ENCODE measurements around the gene DAB2IP.
"Not testable (repeated sequence)": the region's sequence is repeated elsewhere in the genome, so short reads cannot be mapped to it uniquely, and the experiment has no call there.

The DAB2IP gene

DNA sequence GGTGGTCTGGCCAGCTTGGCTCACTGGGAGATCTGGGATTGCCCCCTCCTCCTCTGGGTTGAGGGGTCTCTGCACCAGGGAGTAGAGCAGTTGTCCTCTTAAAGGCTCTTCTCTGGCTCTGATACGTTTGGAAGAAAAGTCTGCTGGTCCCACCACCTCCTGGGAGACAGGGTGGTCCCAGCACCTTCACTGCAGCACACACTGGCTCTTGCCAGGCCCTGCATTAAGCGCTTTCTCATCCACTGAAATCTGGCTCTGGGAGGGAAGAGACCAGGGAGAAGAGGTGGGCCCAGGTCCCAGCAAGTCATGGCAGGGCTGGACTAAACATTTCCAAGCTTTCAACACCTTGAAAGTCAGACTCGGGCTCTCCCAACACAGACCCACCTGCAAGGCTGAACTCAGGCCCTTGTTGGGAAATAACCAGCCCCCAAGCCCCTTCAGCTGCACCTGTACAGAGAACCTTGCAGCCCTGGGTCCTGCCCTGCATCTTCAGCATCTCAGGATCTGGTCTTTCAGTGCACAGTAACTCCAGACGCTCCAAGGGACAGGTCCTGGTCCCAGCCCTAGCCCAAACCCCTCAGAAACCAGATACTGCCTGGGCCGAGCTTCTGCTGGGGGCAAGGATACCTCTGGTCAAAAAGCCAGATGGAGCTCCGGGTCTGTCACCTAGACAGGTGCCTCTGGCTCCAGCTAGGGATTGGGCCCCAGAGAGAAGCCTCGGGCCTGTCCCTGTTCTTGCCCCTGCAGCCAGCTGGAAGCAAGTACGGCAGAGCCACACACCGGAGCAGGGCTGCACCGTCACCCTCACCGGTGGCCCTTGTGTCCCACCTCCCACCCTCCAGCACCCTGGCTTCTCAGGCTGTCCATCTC is 134.5 kb downstream of the DAB2IP start:
- TF ChIP-seq, protein P1, sequence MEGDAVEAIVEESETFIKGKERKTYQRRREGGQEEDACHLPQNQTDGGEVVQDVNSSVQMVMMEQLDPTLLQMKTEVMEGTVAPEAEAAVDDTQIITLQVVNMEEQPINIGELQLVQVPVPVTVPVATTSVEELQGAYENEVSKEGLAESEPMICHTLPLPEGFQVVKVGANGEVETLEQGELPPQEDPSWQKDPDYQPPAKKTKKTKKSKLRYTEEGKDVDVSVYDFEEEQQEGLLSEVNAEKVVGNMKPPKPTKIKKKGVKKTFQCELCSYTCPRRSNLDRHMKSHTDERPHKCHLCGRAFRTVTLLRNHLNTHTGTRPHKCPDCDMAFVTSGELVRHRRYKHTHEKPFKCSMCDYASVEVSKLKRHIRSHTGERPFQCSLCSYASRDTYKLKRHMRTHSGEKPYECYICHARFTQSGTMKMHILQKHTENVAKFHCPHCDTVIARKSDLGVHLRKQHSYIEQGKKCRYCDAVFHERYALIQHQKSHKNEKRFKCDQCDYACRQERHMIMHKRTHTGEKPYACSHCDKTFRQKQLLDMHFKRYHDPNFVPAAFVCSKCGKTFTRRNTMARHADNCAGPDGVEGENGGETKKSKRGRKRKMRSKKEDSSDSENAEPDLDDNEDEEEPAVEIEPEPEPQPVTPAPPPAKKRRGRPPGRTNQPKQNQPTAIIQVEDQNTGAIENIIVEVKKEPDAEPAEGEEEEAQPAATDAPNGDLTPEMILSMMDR (conservative IDR thresholded peaks at IDR 0.05; ENCODE audit: low read depth, low read length), result no peak
- H3K4me3 ChIP-seq (ENCODE audit: low read depth, low read length), result no peak overlapping the region
- no peak for DNase-seq (ENCODE audit: low read depth)

DNA sequence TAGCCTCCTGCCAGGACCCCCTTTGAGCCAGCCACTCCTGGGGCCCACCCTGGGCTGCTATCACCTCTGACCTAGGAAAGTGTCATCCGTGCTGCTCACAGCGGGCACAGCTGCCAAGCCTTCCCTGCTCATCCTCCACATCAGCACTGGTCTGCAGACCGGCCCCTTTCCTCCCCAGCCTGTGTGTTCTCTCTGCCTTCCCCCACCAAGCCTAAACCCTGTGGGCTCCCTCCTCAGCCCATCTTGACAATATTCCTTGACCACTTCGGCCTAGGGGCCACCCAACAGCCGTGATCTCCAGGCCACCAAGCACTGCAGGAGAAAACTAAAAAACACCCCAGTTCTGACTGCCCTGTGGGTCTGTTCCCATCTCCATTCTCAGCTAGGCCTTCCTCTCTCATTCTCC is 135.1 kb downstream of the DAB2IP start:
- no peak overlapping the region for H3K4me3 ChIP-seq (ENCODE audit: low read depth, low read length)
- DNase-seq (ENCODE audit: low read depth), result no peak
- TF ChIP-seq, protein P1 (conservative IDR thresholded peaks at IDR 0.05; ENCODE audit: low read depth, low read length), result no peak

DNA sequence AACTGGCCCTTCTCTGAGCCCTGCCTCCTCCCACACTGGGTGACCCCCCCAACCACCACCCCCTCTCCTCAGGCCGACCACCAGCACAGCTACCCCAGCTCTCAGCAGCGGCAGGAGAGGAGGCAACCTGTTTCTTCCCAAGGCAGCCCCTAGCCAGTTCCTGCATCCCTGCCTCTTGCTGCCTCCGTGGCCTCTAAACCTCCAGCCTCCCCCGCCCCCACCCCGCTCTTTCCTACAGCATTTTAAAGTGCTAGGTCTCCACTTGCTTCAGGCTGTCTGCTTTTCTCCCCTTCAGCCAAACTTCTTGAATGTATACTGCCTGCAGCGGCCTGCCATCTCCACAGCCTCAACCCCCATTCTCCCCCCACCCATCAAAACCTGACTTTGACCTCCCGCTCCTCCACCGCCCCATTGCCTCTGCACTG is 135.6 kb downstream of the DAB2IP start:
- TF ChIP-seq, protein P1 (conservative IDR thresholded peaks at IDR 0.05; ENCODE audit: low read depth, low read length), result no peak
- DNase-seq (ENCODE audit: low read depth), result no peak
- no peak overlapping the region for H3K4me3 ChIP-seq (ENCODE audit: low read depth, low read length)

DNA sequence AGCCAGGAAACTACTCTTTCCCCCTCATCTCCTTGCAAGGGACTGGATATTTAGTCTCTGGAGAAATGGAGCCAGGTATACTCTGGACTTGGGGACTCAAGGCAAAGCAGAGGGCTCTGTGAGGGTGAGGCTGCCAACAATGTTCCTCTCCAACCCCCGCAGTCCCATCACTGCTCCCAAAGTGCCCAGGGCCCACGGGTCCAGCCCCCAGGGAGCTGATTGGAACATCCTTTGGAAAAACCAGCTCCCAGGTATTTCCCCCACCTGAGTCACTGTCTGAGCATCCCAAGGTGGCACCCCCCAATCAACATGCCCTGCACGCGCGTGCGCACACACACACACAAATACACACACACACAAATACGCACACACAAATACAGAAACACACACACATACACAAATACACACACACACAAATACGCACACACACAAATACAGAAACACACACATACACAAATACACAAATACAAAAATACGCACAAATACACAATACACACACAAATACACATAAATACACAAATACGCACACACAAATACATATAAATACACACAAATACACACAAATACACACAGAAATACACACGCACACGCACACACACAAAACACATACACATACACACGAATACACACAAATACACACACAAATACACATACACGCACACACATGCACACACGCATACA is 137.4 kb downstream of the DAB2IP start:
- no peak for DNase-seq (ENCODE audit: low read depth)
- TF ChIP-seq, protein P1 (conservative IDR thresholded peaks at IDR 0.05; ENCODE audit: low read depth, low read length), result no peak
- H3K4me3 ChIP-seq (ENCODE audit: low read depth, low read length), result no peak overlapping the region

DNA sequence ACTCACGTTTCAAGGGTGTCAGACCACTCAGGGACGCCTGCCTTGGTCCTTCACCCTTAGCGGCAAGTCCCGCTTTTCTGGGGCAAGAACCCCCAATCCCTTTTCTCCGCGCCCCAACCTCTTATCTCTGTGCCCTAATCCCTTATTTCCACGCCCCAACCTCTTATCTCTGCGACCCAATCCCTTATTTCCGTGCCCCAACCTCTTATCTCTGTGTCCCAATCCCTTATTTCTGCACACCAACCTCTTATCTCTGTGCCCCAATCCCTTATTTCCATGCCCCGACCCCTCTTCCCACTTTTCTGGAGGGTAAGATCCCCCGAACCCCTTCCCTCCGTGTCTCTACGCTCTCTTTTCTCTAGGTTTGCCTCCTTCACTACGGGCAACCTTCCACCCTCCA is 139.4 kb downstream of the DAB2IP start:
- DNase-seq (ENCODE audit: low read depth), result no peak
- TF ChIP-seq, protein P1 (conservative IDR thresholded peaks at IDR 0.05; ENCODE audit: low read depth, low read length), result no peak
- H3K4me3 ChIP-seq (ENCODE audit: low read depth, low read length), result no peak overlapping the region

DNA sequence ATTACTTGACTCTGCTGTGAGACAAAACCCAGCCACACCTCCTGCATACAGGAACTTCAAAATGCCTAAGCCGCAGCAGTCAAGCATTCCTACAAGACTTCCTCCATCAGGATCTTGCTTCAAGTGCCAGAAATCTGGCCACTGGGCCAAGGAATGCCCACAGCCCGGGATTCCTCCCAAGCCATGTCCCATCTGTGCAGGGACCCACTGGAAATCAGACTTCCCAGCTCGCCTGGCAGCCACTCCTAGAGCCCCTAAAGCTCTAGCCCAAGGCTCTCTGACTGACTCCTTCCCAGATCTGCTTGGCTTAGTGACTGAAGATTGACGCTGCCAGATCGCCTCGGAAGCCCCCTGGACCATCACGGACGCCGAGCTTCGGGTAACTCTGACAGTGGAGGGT is 141.0 kb downstream of the DAB2IP start:
- H3K4me3 ChIP-seq (ENCODE audit: low read depth, low read length); DNase-seq (ENCODE audit: low read depth): not testable (repeated sequence)

DNA sequence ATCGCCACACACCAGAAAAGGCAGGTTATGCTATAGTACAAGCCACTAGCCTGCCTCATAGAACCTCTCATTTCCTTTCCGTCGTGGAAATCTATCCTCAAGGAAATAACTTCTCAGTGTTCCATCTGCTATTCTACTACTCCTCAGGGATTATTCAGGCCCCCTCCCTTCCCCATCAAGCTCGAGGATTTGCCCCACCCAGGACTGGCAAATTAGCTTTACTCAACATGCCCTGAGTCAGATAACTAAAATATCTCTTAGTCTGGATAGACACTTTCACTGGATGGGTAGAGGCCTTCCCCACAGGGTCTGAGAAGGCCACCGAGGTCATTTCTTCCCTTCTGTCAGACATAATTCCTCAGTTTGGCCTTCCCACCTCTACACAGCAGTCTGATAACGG is 142.9 kb downstream of the DAB2IP start:
- DNase-seq (ENCODE audit: low read depth); H3K4me3 ChIP-seq (ENCODE audit: low read depth, low read length): not testable (repeated sequence)

DNA sequence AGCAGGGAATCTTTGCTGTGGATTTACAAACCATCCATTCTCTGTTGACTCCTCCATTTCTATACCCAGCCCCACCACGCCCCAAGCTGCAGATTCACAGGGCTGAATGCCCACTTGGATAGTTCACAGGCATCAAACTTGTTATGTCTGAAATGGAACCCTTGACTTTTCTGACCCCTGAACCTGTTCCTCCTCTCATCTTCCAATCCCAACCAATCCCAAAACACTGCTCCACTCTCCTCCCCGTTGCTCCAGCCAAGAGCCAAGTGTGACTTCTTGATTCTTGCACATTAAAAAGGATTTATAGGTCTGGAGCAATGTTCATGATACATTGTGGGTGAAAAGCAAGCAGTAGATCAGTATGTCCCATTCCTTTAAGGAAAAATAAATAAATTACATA is 145.6 kb downstream of the DAB2IP start:
- no peak for DNase-seq (ENCODE audit: low read depth)
- H3K4me3 ChIP-seq (ENCODE audit: low read depth, low read length), result no peak overlapping the region
- TF ChIP-seq, protein P1 (conservative IDR thresholded peaks at IDR 0.05; ENCODE audit: low read depth, low read length), result no peak

All from choroid plexus epithelial cell (primary cell).